SK-N-MC (cell line): ENCODE results near the gene FOXP4.

Experiments used
- FOXP2 ChIP-seq: optimal IDR thresholded peaks from 2 replicates; pipeline ENCODE3; 2011; ENCODE audit warnings: mild to moderate bottlenecking, moderate library complexity; ENCODE audit not compliant: insufficient read depth; ENCODE audit errors: extremely low read length, control extremely low read depth
- POLR2AphosphoS5 ChIP-seq: IDR thresholded peaks from 2 replicates; pipeline ENCODE4 v1.6.1; 2012; ENCODE audit warnings: mild to moderate bottlenecking, low read depth, low read length, borderline replicate concordance

DNA sequence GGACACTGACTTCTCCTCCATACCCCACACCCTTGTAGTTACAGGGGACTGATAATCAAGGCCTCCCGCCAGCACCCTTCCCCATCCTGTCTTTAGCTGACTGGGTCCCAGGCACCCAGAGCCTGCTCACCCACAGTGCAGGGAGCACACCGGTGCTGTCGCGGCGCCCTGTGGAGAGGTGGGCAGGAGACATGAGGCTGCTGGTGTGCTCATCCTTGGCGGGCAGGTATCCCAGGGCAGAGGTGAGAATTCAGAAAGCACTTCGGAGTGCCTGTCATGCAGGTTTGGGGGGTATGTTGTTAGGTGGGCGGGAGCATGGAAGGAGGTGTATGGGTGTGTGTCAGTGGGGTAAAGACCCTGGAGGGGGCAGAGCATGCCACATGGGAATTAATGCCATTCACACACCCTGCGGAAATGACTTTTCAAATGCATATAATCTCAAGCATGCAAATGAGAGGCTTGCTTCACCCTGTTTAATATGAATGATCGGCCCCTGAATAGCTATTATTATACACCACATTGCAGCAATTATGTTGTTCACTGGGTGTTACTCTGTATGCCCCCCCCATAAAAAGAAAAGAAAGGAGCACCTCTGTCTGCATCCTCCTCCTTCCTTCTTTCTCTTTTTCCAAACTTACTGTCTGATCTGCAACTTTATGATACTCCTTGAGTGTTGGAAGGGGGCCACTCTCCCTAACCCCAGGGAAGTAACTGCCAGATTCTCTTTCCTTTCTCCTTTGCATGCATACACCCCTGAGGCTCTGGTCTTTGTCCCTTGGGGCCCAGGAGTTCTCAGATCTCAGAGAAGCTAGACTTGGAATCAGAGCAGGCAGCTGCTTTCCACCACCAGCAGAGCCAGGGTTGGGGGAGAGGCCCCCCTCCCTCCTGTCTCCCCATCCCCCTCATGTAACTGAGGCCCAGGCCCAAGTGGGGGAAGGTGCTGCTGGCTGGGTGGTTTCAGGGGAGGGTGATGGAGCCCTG is 16.0 kb downstream of the FOXP4 start:
- TF ChIP-seq FOXP2 (peak; percentile 48), POLR2AphosphoS5 (peak; percentile 24; the same call in 1 of the 2 replicates)
